GM23248 (cell line): ENCODE results near the gene P3H1.
"Not testable (repeated sequence)": the region's sequence is repeated elsewhere in the genome, so short reads cannot be mapped to it uniquely, and the experiment has no call there.

Experiments used
- EZH2 ChIP-seq: fragments of 200-600 bp; sonication (generic); IDR thresholded peaks from 2 replicates; pipeline ENCODE4 v1.6.1; 2018; ENCODE audit warnings: antibody characterized with exemption, mild to moderate bottlenecking; ENCODE audit not compliant: insufficient read depth, poor library complexity, severe bottlenecking
- EZH2phosphoT487 ChIP-seq: fragments of 200-600 bp; sonication (generic); IDR thresholded peaks from 2 replicates; pipeline ENCODE4 v1.6.1; 2018; ENCODE audit warnings: antibody characterized with exemption, moderate library complexity, mild to moderate bottlenecking, low read depth; ENCODE audit not compliant: insufficient read depth

DNA sequence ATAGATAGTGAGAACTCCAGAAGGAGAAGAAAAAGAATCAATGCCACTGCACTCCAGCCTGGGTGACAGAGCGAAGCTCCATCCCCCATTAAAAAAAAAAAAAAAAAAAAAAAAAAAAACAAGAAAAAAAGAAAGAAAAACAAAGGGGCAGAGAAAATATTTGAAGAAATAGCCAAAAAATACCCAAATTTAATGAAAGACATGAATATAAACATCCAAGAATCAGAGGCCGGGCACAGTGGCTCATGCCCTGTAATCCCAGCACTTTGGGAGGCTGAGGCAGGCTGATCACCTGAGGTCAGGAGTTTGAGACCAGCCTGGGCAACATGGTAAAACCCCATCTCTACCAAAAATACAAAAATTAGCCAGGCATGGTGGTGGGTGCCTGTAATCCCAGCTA is 44.4 kb downstream of the P3H1 start:
- not testable (repeated sequence) for TF ChIP-seq EZH2phosphoT487, EZH2
